Measurements from ENCODE around the gene PCDH12. TPM values are rescaled to one million over a fixed set of nuclear protein-coding genes. Genes with fewer than 3 reads are reported as not detected.

Gene PCDH12
- total RNA-seq, 1 experiment from 2014 or later = not detected

- Mint-ChIP-seq H3K36me3 (ENCODE audit: insufficient read depth in 1 of 3, low read depth in 3 of 3) (no peaks in the 10 kb centered on the region), H3K4me3 (no peak overlapping the region), H3K27me3 (ENCODE audit: low read depth) (peaks cover 51% of the 10 kb centered on the region), H3K9me3 (no peaks in the 10 kb centered on the region; a peak in 1 of 5 replicates), H3K27ac (no peak overlapping the region), H3K4me1 (peaks cover 20 to 27% of the 10 kb centered on the region in 2 experiments)
- Histone ChIP-seq H2BK15ac (ENCODE audit: low read depth, low read length) (no peak overlapping the region), H3K9ac (ENCODE audit: extremely low read depth, insufficient read length, low read length) (no peak overlapping the region), H2AFZ (ENCODE audit: low read length) (no peak overlapping the region), H4K91ac (ENCODE audit: insufficient read length, low read depth, low read length) (no peak overlapping the region), H3K27me3 (ENCODE audit: insufficient read depth, low read length) (no peaks in the 10 kb centered on the region; the same call in 1 of the 2 replicates), H3K79me2 (ENCODE audit: insufficient read depth, low read length) (no peaks in the 10 kb centered on the region), H3K4me1 (ENCODE audit: insufficient read depth, low read length) (peaks cover 2% of the 10 kb centered on the region; the same call in 1 of the 2 replicates), H3K27ac (ENCODE audit: insufficient read length, low read depth, low read length) (no peak overlapping the region), H3T11ph (ENCODE audit: low read length) (no peak overlapping the region), H3K79me1 (ENCODE audit: insufficient read depth, low read depth, low read length, poor library complexity, severe bottlenecking) (no peaks in the 10 kb centered on the region), H2BK12ac (ENCODE audit: insufficient read length, low read depth, low read length) (no peak overlapping the region), H3K56ac (ENCODE audit: insufficient read length, low read depth, low read length) (no peak overlapping the region), H4K5ac (ENCODE audit: insufficient read length, low read depth, low read length) (no peak overlapping the region), H3K9me3 (ENCODE audit: control insufficient read depth, low read depth, low read length) (no peaks in the 10 kb centered on the region), H4K8ac (replicated peaks; ENCODE audit: insufficient read length, low read depth, low read length) (no peak overlapping the region), H3K14ac (ENCODE audit: insufficient read depth, low read length) (no peak overlapping the region), H3K4me2 (ENCODE audit: insufficient read depth, insufficient read length, low read length) (no peak overlapping the region), H4K20me1 (ENCODE audit: control insufficient read depth, insufficient read depth, insufficient read length) (no peaks in the 10 kb centered on the region), H2BK20ac (ENCODE audit: low read depth, low read length, poor library complexity, severe bottlenecking) (no peak overlapping the region), H2BK120ac (ENCODE audit: low read depth, low read length, poor library complexity, severe bottlenecking) (no peak overlapping the region), H3K18ac (ENCODE audit: insufficient read length, low read depth, low read length) (no peak overlapping the region), H3K23ac (ENCODE audit: insufficient read length, low read depth, low read length) (no peak overlapping the region), H2BK5ac (ENCODE audit: insufficient read length, low read length) (no peak overlapping the region), H2AK5ac (ENCODE audit: insufficient read length, low read length) (no peak overlapping the region), H3K23me2 (ENCODE audit: insufficient read length, low read depth, low read length, poor library complexity, severe bottlenecking) (peaks cover 4% of the 10 kb centered on the region), H3K4ac (ENCODE audit: low read depth, low read length) (no peak overlapping the region)
- DNase-seq = no peak
- no peak for TF ChIP-seq CTCF (conservative IDR thresholded peaks at IDR 0.05)
- no CpG with 5 or more reads among the region's 2 CpGs for WGBS (ENCODE audit: extremely low coverage, insufficient read length, low lambda C conversion rate)
Measured at GRCh38 chr5:141916522-141916921, 41.5 kb downstream of the PCDH12 start.
